HG02885 (cell line): ENCODE measurements around the gene DNALI1.
"Not testable (repeated sequence)": the region's sequence is repeated elsewhere in the genome, so short reads cannot be mapped to it uniquely, and the experiment has no call there.

Experiments used
- ATAC-seq: cut with Tn5 transposase; IDR thresholded peaks from one replicate; pipeline ENCODE4 v1.9.1; 2021; ENCODE audit warnings: mild to moderate bottlenecking; ENCODE audit not compliant: unreplicated experiment, poor library complexity

DNALI1 gene

GRCh38 chr1:37556712-37557196 lies at the start of gene DNALI1:
TSS of gene DNALI1 (plus strand) at chr1:37556940. CDS start at chr1:37556995, 55 bp downstream.
- ATAC-seq = no peak

GRCh38 chr1:37509181-37509580 lies 47.6 kb upstream of the DNALI1 start:
- no peak for ATAC-seq

GRCh38 chr1:37513795-37514349 lies 42.9 kb upstream of the DNALI1 start:
- ATAC-seq = peak; percentile 31

- peak; percentile 92 for ATAC-seq
Measured at GRCh38 chr1:37514350-37515184, 42.2 kb upstream of the DNALI1 start, which contains the start of gene MEAF6. TSS of gene MEAF6 (minus strand) at chr1:37514766. CDS start at chr1:37514746, 20 bp downstream.

- no peak for ATAC-seq
Measured at GRCh38 chr1:37515185-37516034, 41.3 kb upstream of the DNALI1 start.

- no peak for ATAC-seq
Measured at GRCh38 chr1:37517569-37517968, 39.2 kb upstream of the DNALI1 start.

GRCh38 chr1:37518241-37518640 lies 38.5 kb upstream of the DNALI1 start:
- ATAC-seq = not testable (repeated sequence)

- ATAC-seq = not testable (repeated sequence)
Measured at GRCh38 chr1:37518929-37519328, 37.8 kb upstream of the DNALI1 start.

GRCh38 chr1:37519613-37520012 lies 37.1 kb upstream of the DNALI1 start:
- ATAC-seq = no peak

- not testable (repeated sequence) for ATAC-seq
Measured at GRCh38 chr1:37529888-37530287, 26.9 kb upstream of the DNALI1 start.

GRCh38 chr1:37532418-37533156 lies 24.2 kb upstream of the DNALI1 start:
- ATAC-seq = not testable (repeated sequence)

- ATAC-seq = no peak
Measured at GRCh38 chr1:37533317-37534093, 23.2 kb upstream of the DNALI1 start.

- ATAC-seq = no peak
Measured at GRCh38 chr1:37537378-37537777, 19.4 kb upstream of the DNALI1 start.

GRCh38 chr1:37539154-37539553 lies 17.6 kb upstream of the DNALI1 start:
- not testable (repeated sequence) for ATAC-seq

- no peak for ATAC-seq
Measured at GRCh38 chr1:37540036-37540785, 16.5 kb upstream of the DNALI1 start.

GRCh38 chr1:37544530-37544929 lies 12.2 kb upstream of the DNALI1 start:
- ATAC-seq = no peak

- no peak for ATAC-seq
Measured at GRCh38 chr1:37545019-37545418, 11.7 kb upstream of the DNALI1 start.

- ATAC-seq = no peak
Measured at GRCh38 chr1:37549341-37549740, 7.4 kb upstream of the DNALI1 start.

GRCh38 chr1:37553598-37553926 lies 3.2 kb upstream of the DNALI1 start:
- ATAC-seq = no peak
